RWPE1 (cell line): ENCODE results near the gene LYRM9.

Experiments used
- CTCF ChIA-PET: fragments of 350-600 bp; sonication (Branson Sonifier 250); formaldehyde crosslinking; extraction: SDS; loops from one replicate; lab custom pipeline; 2021; lab: Yijun Ruan, JAX
- POLR2A ChIA-PET: fragments of 400-600 bp; formaldehyde crosslinking; extraction: SDS; loops from one replicate; lab custom pipeline; 2020; ENCODE audit warnings: antibody characterized with exemption; ENCODE audit not compliant: low non-redundant PET; lab: Yijun Ruan, JAX
- DNase-seq: peaks from one replicate; pipeline ENCODE4 v3.0.0; 2012; ENCODE audit warnings: low spot score
- H3K27ac ChIP-seq: fragments of 450-650 bp; 2 replicates; pipeline ENCODE4 v1.5.1; 2017
- TF ChIP-seq, protein P1 (sequence below): fragments of 450-650 bp; conservative IDR thresholded peaks from 2 replicates; pipeline ENCODE4 v1.5.1; 2017; ENCODE audit warnings: low read depth, mild to moderate bottlenecking

LYRM9 gene

DNA sequence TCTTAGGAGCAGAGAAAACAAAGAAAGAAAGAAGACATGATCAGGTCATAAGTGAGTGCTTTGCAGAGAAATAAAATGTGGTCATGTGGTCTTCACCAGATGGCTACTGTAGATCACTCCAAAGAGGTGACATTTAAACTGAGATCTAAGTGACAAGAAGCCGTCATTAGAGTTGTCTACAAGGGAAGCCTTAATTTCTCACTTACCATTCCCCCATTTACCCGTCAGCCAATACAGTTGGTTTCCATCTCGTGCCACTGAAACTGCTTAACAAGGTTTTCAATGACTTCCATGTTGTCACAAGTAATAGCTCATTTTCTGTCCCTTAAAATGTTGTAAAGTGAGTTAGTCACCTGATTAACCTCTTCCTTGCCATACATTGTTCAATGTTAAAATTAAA is 6.4 kb upstream of the LYRM9 start:
- ChIA-PET CTCF (no interaction called here), POLR2A (no interaction called here)
- DNase-seq = no peak
- TF ChIP-seq, protein P1, sequence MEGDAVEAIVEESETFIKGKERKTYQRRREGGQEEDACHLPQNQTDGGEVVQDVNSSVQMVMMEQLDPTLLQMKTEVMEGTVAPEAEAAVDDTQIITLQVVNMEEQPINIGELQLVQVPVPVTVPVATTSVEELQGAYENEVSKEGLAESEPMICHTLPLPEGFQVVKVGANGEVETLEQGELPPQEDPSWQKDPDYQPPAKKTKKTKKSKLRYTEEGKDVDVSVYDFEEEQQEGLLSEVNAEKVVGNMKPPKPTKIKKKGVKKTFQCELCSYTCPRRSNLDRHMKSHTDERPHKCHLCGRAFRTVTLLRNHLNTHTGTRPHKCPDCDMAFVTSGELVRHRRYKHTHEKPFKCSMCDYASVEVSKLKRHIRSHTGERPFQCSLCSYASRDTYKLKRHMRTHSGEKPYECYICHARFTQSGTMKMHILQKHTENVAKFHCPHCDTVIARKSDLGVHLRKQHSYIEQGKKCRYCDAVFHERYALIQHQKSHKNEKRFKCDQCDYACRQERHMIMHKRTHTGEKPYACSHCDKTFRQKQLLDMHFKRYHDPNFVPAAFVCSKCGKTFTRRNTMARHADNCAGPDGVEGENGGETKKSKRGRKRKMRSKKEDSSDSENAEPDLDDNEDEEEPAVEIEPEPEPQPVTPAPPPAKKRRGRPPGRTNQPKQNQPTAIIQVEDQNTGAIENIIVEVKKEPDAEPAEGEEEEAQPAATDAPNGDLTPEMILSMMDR = no peak
- no peak overlapping the region for H3K27ac ChIP-seq

DNA sequence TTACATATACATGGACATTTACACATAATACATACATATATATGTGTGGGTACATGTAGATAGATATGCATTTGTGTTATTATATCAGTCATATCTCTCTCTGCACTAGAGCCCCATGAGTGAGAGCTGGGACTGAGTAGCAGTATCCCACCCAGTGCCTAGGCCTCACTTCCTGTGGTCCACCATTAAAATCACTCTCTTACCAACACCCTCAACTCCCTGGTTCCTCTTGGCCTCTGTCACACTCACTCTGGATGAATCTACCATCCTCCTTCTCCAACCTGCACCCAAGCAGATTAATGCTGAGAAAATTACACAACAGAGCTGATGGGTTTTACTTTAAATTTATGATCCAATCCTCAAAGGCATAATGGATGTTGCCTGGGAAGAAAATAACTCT is 4.9 kb upstream of the LYRM9 start:
- CTCF ChIA-PET = no interaction called here
- TF ChIP-seq, protein P1 = no peak

GRCh38 chr17:27896701-27897100 is 3.5 kb upstream of the LYRM9 start:
- no peak overlapping the region for H3K27ac ChIP-seq
- no peak for DNase-seq
- TF ChIP-seq, protein P1 = no peak
- ChIA-PET CTCF (interaction anchor here (0.7 kb wide), 1 partner anchor 24 kb away, joined by 3 read pairs; no protein-coding TSS in a partner anchor), POLR2A (no interaction called here)

More for the DNA sequence above, 4.9 kb upstream of the LYRM9 start:
- DNase-seq = no peak
- POLR2A ChIA-PET = no interaction called here
- no peak overlapping the region for H3K27ac ChIP-seq

- TF ChIP-seq, protein P1 = no peak
- DNase-seq = no peak
- H3K27ac ChIP-seq = no peak overlapping the region
- CTCF ChIA-PET = no interaction called here
- POLR2A ChIA-PET = no interaction called here
Observed at GRCh38 chr17:27895940-27896535, 2.9 kb upstream of the LYRM9 start.

DNA sequence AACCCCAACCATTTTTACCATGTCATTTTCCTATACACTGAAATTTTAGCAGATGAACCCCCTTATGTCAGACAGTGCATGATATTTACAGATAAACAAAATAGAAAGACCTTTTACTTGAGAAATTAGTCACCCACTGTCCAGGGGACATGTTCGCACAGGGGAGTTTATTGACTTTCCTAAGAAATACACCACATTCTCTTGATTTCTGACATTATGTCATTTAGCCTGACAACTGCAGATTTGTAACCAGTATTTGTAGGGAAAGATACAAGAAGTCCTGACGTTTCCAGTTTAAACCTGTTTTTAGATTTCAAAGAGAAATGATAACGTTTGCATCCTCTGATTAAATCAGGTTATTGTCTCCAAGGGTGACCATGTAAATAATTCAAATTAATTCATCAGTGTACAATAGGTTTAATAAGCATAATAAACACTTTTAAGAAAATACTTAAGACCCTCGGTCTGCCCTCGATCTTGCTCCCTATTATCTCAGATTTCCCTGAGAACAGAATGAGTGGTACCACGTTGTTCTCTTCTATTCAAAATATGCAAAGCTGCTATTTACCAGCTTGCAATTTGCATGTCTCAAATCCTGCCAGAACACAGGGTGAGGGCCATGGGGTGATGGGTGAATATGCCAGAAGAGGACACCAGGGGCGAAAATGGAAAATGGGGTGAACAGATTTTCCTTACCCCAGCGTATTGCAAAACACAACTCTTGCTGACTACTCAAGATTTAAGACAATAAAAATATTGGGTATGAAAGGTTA is 2.1 kb upstream of the LYRM9 start:
- ChIA-PET CTCF (interaction anchor here (0.6 kb wide), 1 partner anchor 92 kb away, joined by 3 read pairs; no protein-coding TSS in a partner anchor), POLR2A (no interaction called here)
- DNase-seq = no peak
- no peak overlapping the region for H3K27ac ChIP-seq
- TF ChIP-seq, protein P1 = no peak

DNA sequence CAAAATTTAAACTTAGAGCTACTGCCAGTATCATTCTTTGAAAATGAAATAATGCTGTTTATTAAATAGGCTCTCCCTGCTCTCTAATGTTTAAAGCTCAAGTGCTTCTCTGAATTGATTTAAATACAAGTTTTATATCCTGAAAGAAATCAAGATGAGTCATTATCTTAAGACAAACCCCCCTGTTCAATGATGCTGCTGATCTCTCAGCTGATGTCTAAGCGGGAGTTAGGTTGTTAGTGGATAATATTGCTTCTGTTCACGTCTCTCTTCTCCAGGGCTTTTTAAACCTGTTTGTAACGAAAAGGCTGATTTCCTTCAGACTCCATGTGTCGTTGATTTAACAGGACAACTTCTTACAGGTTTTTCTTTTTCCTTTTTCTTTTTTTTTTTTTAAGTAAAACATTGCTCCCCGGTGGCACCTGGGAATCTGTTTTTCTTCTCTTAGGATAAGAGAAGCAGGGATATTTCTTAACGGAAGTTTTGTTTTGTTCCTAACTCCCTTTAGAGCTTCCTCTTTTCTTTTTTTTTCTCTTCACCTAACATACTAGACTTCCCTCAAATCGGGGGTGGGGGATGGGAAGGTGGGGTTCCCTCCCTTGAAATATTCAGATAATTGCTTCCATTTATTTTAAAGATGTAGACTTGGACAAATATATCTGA is 807 bp upstream of the LYRM9 start:
- TF ChIP-seq, protein P1 = no peak
- no peak for DNase-seq
- ChIA-PET POLR2A (no interaction called here), CTCF (interaction anchor here (0.5 to 5.3 kb wide), 22 partner anchors 9 to 511 kb away, joined by 3 to 22 read pairs (median 4); no protein-coding TSS in a partner anchor)
- H3K27ac ChIP-seq = no peak overlapping the region
